ENCODE data around the gene FLNB.

GRCh38 chr3:58150810-58151199 lies 142.6 kb downstream of the FLNB start:
- TF ChIP-seq RAD21 (conservative IDR thresholded peaks at IDR 0.05): no peak
- no peak for TF ChIP-seq CTCF (IDR thresholded peaks at IDR 0.05; ENCODE audit: poor library complexity, severe bottlenecking)
